LHCN-M2 (cell line): ENCODE measurements around the gene JPT1. TPM values are rescaled to one million over a fixed set of nuclear protein-coding genes. Genes with fewer than 3 reads are reported as not detected.

Experiments used
- total RNA-seq: library from RNA; depleted of rRNA; stranded (reverse); fragments of >200 nt; gene quantifications from 2 replicates; pipeline ENCODE4 v1.2.3, GENCODE V29; 2014; rRNA removed

Gene JPT1
- total RNA-seq, 1 experiment from 2014 or later, result 311 TPM

Other genes with a start within 250 kb of the JPT1 start
- gene USH1G, start 231.3 kb downstream of the JPT1 start, total RNA-seq, result not detected in 2 replicates
- gene OTOP2, start 230.2 kb downstream of the JPT1 start, total RNA-seq, result not detected in 2 replicates
- not detected in 2 replicates for gene OTOP3, start 218.6 kb downstream of the JPT1 start, total RNA-seq
- not detected in 2 replicates for gene HID1, start 181.8 kb downstream of the JPT1 start, total RNA-seq
- gene CDR2L, start 166.9 kb downstream of the JPT1 start, total RNA-seq, result 25.1 and 33.1 TPM in 2 replicates
- gene MRPL58, start 141.8 kb downstream of the JPT1 start, total RNA-seq, result 56.0 and 84.9 TPM in 2 replicates
- gene ATP5PD, start 107.5 kb downstream of the JPT1 start, total RNA-seq, result 281 and 284 TPM in 2 replicates
- 22.8 and 26.9 TPM in 2 replicates for gene KCTD2, start 107.3 kb downstream of the JPT1 start, total RNA-seq
- 0.11 TPM in 1 of 2 replicates, not detected in the other for gene SLC16A5, start 66.6 kb downstream of the JPT1 start, total RNA-seq
- 2.3 and 5.1 TPM in 2 replicates for gene ARMC7, start 44.5 kb downstream of the JPT1 start, total RNA-seq
- 108 TPM in 2 replicates for gene NT5C, start 22.8 kb downstream of the JPT1 start, total RNA-seq
- gene SUMO2, start 28.4 kb upstream of the JPT1 start, total RNA-seq, result 104 and 109 TPM in 2 replicates
- 41.1 and 42.1 TPM in 2 replicates for gene NUP85, start 51.2 kb upstream of the JPT1 start, total RNA-seq
- 14.7 and 18.5 TPM in 2 replicates for gene GGA3, start 107.1 kb upstream of the JPT1 start, total RNA-seq
- gene MRPS7, start 107.4 kb upstream of the JPT1 start, total RNA-seq, result 52.4 and 58.4 TPM in 2 replicates
- gene MIF4GD, start 116.7 kb upstream of the JPT1 start, total RNA-seq, result 4.2 and 8.6 TPM in 2 replicates
- 7.1 and 8.7 TPM in 2 replicates for gene SLC25A19, start 134.9 kb upstream of the JPT1 start, total RNA-seq